Brain pericyte (primary cell): ENCODE measurements around the gene CKAP2L.

Source experiments
- DNase-seq: peaks from one replicate; pipeline ENCODE4 v3.0.0-alpha.2; 2012; ENCODE audit warnings: low read depth, low spot score

CKAP2L gene

DNA sequence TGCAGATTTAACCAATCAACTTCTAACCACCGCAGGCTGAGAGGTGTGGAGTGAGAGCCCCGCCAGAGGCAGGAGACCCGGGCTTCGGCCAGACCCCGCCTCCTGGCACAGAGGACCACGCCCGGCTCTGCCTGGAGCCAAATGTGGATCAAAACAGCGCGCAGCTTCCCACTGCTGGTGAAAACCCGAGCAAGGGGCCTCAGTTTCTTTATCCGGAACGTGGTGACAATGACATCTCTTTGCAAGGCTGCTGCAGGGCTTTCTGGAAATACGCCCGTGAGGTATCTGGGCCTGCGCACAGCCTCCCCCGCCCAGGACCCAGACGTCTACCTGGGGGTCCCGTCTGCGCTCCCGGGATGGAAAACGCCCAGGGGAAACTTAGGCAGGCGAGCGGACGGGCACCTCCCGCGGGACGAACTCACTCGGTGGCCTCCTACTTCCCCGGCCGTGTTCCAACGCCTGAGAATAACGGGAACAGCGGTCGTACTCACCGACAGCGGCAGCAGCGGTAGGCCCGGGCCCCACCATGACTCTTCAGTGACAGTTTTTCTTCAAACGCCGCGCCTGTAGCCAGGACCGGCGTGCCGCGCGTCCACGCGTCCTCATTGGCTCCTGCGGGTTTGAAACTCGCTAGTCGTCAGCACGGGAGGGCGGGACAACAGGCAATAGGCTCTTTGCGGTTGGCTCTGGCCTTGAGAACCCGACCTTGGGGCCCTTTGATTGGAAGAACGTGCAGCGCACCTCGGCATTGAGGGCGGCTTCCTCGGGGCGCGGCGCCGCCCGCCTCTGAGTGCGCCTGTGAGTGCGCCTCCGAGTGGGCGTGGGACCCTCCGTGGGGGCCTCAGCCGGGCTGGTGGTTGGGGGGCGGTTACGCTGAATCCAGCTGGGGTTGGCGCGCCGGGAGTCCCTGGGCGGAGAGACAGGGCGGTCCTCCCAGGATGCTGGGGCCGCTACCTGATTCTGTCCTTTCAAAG is at the start of gene CKAP2L:
Gene CKAP2L (minus strand): TSS at position 539 of the 974 bp plus-strand sequence. CDS start 11 bp downstream, at position 528.
- peak; percentile 95 for DNase-seq

- DNase-seq, result no peak
Observed at GRCh38 chr2:112813280-112813966, 49.0 kb upstream of the CKAP2L start.

- DNase-seq, result peak; percentile 61
Observed at GRCh38 chr2:112812318-112813267, 48.2 kb upstream of the CKAP2L start.

- DNase-seq, result no peak
Observed at GRCh38 chr2:112811841-112812306, 47.5 kb upstream of the CKAP2L start.

- DNase-seq, result no peak
Observed at GRCh38 chr2:112811276-112811831, 46.9 kb upstream of the CKAP2L start.

DNA sequence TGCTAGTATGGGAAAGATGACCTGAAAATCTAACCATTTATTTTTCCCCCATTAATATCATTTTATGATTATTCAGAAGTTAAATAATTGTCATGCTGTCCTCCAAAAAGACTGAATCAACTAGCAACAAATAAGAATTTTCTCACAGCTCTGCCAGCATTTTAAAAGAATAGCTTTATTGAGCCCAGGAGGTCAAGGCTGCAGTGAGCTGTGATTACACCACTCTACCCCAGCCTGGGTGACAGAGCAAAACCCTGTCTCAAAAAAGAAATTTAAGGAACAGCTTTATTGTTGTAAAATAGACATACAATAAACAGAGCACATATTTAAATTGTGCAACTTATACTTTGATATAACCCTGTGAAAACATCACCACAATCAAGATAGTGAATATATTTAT is 44.7 kb upstream of the CKAP2L start:
- no peak for DNase-seq

GRCh38 chr2:112807233-112807807 is 42.9 kb upstream of the CKAP2L start:
- DNase-seq, result no peak

DNA sequence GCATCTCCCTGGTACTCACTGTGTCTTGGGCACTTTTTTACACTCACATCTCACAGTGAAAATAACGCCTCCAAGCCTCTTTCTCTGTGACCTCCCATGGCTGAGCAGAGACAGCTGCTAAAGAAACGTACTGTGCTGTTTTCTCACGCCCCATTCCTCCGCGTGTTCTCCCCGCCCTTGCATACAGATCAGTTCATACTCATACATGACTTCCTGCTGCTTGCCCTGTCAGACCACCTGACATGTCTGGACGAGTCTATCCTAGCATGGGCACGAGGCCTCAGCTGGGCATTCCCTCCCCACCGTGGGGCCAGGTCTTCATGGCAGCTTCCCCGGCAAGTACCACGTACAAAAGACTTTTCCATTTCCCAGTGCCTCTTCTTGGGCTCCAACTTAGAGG is 41.1 kb upstream of the CKAP2L start:
- no peak for DNase-seq

- peak; percentile 10 for DNase-seq
Observed at GRCh38 chr2:112803691-112804521, 39.5 kb upstream of the CKAP2L start.

DNA sequence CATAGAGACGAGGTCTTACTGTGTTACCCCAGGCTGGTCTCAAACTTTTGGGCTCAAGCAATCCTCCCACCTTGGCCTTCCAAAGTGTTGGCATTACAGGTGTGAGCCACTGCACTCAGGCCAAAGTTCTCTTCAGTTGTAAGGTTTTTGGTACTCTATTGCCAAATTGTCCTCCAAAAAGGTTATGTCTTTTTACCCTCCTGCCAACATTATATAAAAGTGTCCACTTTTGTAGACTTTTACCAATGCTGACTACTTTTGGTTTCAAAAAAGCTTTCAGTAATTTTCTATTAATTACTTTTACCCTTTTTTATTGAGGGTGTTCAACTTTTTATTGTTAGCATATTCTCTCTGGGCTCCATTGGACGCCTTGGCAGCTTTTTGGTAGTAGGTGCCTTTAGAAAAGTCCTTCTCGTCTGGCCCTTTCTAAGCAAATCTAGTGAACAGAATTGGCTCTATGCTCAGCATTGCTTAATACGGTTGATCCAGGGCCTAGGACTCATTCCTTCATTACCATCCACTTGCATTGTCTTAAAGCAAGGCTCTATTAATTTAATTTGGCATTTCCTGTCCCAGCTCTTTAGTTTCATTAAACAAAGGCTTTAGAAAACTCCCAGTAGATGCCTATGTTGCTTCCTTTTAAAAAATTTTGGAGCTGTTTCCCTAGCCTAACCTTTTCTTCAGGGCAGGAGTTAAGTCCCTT is 36.6 kb upstream of the CKAP2L start:
- no peak for DNase-seq

DNA sequence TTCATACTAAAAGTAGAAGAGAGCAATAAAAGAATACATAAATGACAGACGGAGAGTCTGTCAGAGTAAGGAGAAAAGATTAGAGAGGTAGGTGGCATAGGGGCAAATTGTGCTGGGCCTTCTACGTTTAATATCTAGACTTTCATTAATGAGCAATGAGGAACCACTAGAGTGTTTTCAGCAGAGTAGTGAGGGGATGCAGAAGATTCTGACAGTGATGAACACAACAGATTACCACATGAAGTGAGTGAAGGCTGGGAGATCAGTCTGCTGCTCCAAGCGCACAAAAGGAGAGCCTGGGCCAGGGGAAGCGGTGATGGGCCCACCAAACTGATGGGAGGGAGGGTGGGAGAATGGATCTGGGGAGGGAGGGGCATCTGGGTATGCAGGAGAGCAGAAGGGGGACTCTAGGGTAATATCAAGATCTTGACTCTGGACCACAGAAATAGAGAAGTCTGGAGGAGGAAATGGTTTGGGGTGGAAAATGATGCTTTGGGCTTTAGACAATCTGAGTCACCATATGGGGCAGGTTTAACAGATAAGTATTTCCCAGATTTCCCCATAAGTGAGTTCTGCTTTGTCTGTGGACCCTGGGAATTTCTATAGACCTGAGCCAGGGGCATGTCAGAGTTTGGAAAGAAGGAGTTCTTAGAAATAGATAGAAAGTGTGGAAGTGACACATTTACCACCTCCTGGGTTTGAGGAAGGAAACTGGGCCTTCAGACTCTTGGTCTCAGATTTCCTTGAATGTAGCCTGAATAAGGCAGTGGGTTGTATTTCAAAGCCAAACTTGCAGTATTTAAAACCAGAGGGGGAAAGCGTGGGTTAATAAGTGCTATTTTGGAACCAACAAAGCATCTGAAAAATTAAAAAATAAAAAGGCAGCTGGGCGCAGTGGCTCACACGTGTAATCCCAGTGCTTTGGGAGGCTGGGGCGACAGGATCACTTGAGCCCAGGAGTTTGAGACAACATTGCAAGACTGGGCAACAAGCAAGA is 34.9 kb upstream of the CKAP2L start:
- DNase-seq, result no peak

GRCh38 chr2:112796486-112796885 is 32.1 kb upstream of the CKAP2L start:
- DNase-seq, result no peak

DNA sequence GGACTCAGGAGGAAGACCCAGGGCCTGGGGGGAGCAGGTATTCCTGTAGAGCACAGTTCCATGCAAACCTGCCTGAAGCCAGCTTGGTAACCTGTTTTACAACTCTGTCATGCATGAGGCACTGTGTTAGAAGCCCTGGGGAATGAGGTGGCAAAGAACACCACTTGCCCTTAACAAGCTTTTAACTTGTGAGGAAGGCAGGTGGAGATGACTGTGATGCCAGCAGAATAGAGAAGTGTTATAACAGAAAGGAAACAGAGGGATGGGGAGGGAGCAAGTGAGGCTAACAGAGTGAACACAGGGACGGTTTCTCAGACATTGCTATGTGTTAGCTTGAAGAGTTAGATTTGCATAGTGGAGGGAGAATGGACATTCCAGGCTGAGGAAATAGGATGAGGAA is 31.4 kb upstream of the CKAP2L start:
- DNase-seq, result no peak

DNA sequence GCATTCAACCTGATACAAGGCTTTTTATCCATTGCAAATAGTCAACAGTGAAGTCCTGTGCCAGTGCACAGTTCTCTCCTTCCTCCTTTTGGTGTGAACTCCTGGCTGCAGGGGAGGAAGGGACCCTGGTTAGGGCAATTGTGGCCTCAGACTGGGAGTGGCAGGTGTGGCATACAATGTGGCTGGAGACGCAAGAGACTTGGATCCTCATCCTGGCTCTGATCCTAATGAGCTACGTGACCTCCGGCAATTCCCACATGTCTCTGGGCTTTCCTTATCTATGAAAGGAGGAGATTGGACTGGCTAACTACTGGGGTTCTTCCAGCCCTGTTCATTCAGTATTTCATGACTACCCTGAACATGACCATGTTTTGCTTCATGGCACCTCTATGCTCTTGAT is 30.4 kb upstream of the CKAP2L start:
- DNase-seq, result no peak

DNA sequence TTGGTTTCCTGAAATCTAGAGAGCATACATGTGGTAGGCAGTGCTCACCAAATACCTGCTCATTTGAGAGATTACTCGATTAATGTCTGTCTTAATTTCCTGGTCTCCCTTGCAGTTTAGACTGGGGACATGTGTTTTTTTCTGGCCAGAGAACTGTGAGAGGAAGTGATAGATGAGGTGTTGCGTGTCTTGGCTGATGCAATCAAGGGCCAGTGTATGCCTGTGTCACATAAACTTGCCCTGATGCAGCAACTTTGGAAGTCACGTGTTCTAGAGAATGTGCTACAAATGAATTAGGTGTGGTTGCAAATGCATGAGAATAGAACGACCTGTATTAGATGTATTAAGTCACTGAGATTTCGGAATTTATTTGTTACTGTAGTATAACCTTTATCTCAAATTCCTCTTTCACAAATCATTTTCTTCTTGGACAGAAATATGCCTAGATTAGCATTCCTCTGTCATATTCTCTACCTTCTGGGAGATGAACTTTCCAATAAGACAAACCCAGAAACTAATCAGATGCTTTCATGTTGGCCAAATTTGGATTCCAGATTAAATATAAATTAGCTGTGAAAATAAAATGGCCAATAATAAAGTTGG is 29.8 kb upstream of the CKAP2L start:
- no peak for DNase-seq

GRCh38 chr2:112793449-112793978 is 29.1 kb upstream of the CKAP2L start:
- DNase-seq, result no peak

- DNase-seq, result no peak
Observed at GRCh38 chr2:112792419-112792818, 28.0 kb upstream of the CKAP2L start.
